Loucy (cell line): ENCODE data around the gene HBD.

Source experiments
- EZH2phosphoT487 ChIP-seq: fragments of 200-600 bp; IDR thresholded peaks from 2 replicates; pipeline ENCODE4 v1.6.1; 2018; ENCODE audit warnings: antibody characterized with exemption, mild to moderate bottlenecking, moderate library complexity, borderline replicate concordance
- TF ChIP-seq, protein P1 (sequence below): fragments of 200-600 bp; sonication (generic); conservative IDR thresholded peaks from 2 replicates; pipeline ENCODE4 v1.5.1; 2014; ENCODE audit warnings: mild to moderate bottlenecking, antibody characterized with exemption, low read length

DNA sequence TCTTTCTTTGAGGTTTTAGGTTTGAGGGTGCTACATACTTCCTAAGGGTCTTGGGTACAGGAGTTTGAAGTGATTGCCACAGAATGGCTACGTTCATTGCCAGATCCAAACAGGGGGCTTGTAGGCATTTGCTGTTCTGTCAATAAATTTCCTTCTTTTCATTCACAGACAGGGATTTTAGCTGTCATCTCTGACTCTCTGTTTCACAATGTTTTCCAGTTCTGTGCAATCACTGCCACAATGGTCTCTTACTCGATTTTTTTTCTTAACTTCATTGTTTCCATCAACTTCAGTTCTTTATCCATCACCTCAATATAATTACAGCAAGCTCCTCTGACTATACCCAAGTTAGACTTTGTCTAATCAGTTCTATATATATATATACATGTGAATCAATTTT is 6.2 kb upstream of the HBD start:
- TF ChIP-seq, protein P1, sequence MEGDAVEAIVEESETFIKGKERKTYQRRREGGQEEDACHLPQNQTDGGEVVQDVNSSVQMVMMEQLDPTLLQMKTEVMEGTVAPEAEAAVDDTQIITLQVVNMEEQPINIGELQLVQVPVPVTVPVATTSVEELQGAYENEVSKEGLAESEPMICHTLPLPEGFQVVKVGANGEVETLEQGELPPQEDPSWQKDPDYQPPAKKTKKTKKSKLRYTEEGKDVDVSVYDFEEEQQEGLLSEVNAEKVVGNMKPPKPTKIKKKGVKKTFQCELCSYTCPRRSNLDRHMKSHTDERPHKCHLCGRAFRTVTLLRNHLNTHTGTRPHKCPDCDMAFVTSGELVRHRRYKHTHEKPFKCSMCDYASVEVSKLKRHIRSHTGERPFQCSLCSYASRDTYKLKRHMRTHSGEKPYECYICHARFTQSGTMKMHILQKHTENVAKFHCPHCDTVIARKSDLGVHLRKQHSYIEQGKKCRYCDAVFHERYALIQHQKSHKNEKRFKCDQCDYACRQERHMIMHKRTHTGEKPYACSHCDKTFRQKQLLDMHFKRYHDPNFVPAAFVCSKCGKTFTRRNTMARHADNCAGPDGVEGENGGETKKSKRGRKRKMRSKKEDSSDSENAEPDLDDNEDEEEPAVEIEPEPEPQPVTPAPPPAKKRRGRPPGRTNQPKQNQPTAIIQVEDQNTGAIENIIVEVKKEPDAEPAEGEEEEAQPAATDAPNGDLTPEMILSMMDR: no peak
- TF ChIP-seq EZH2phosphoT487: no peak
